Hepatocyte (in vitro differentiated cells): ENCODE results near the gene CPSF4.

Source experiments
- EZH2 ChIP-seq: fragments of 200-600 bp; sonication (generic); IDR thresholded peaks from 2 replicates; pipeline ENCODE4 v1.6.1; 2016; ENCODE audit warnings: antibody characterized with exemption, mild to moderate bottlenecking, borderline replicate concordance
- EZH2phosphoT487 ChIP-seq: fragments of 200-600 bp; sonication (generic); IDR thresholded peaks from one replicate; pipeline ENCODE4 v1.6.1; 2018; ENCODE audit warnings: antibody characterized with exemption, mild to moderate bottlenecking, low read depth, moderate library complexity; ENCODE audit not compliant: unreplicated experiment, severe bottlenecking
- TF ChIP-seq, protein P1 (sequence below): fragments of 200-600 bp; sonication (generic); IDR thresholded peaks from 2 replicates; pipeline ENCODE4 v1.5.1; 2016; ENCODE audit warnings: antibody characterized with exemption, mild to moderate bottlenecking; ENCODE audit not compliant: poor library complexity

GRCh38 chr7:99449326-99449725, 10.6 kb downstream of the CPSF4 start:
- TF ChIP-seq, protein P1, sequence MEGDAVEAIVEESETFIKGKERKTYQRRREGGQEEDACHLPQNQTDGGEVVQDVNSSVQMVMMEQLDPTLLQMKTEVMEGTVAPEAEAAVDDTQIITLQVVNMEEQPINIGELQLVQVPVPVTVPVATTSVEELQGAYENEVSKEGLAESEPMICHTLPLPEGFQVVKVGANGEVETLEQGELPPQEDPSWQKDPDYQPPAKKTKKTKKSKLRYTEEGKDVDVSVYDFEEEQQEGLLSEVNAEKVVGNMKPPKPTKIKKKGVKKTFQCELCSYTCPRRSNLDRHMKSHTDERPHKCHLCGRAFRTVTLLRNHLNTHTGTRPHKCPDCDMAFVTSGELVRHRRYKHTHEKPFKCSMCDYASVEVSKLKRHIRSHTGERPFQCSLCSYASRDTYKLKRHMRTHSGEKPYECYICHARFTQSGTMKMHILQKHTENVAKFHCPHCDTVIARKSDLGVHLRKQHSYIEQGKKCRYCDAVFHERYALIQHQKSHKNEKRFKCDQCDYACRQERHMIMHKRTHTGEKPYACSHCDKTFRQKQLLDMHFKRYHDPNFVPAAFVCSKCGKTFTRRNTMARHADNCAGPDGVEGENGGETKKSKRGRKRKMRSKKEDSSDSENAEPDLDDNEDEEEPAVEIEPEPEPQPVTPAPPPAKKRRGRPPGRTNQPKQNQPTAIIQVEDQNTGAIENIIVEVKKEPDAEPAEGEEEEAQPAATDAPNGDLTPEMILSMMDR = no peak
- TF ChIP-seq EZH2phosphoT487 (no peak), EZH2 (no peak)
